Breast epithelium (tissue), 4 donors: ENCODE data around the gene ADORA2B. TPM values are rescaled to one million over a fixed set of nuclear protein-coding genes. Genes with fewer than 3 reads are reported as not detected.

Experiments used
- DNase-seq, 2 donors: peaks; one replicate each; pipeline ENCODE4 v3.0.0-alpha.2; 2019; ENCODE audit warnings: low spot score in 2 of 2
- H3K27ac ChIP-seq, 2 donors: fragments of 200-600 bp; sonication (generic) in 1 of 2; one replicate each; pipeline ENCODE4 v1.5.1; 2016 to 2019; ENCODE audit warnings: mild to moderate bottlenecking in 1 of 2
- H3K27me3 ChIP-seq, 2 donors: fragments of 200-600 bp; sonication (generic) in 1 of 2; one replicate each; pipeline versions ENCODE4 v1.5.1 to v1.6.0; 2017 to 2019; ENCODE audit warnings: control low read depth in 1 of 2, mild to moderate bottlenecking in 1 of 2
- H3K36me3 ChIP-seq: fragments of 200-600 bp; one replicate; pipeline ENCODE4 v1.5.1; 2019
- H3K4me1 ChIP-seq, 2 donors: fragments of 200-600 bp; sonication (generic); one replicate each; pipeline ENCODE4 v1.5.1; 2016 to 2019; ENCODE audit warnings: control low read depth in 1 of 2
- H3K4me3 ChIP-seq, 3 donors: fragments of 200-600 bp; sonication (generic); 1 replicate in 2 of 3; 2 replicates in 1 of 3; pipeline ENCODE4 v1.5.1; 2016 to 2019; ENCODE audit warnings: mild to moderate bottlenecking in 3 of 3, moderate library complexity in 2 of 3
- H3K9me3 ChIP-seq, 2 donors: fragments of 200-600 bp; sonication (generic) in 1 of 2; one replicate each; pipeline ENCODE4 v1.5.1; 2016 to 2019; ENCODE audit warnings: control low read depth in 1 of 2
- POLR2A ChIP-seq: fragments of 450-650 bp; IDR thresholded peaks from one replicate; pipeline ENCODE4 v1.6.1; 2016; ENCODE audit warnings: antibody characterized with exemption, mild to moderate bottlenecking, moderate library complexity
- POLR2AphosphoS5 ChIP-seq, 3 donors: sonication (generic); formaldehyde crosslinking; IDR thresholded peaks; one replicate each; pipeline ENCODE4 v1.6.1; 2017; ENCODE audit warnings: antibody characterized with exemption in 3 of 3
- intact Hi-C: fragments of 100-400 bp; cut with DNase I; formaldehyde crosslinking; loops from one replicate; pipeline ENCODE4 v1.15.1; 2023; ENCODE audit warnings: low total_unique reads
- total RNA-seq, 3 donors: library from RNA; depleted of rRNA; stranded (reverse); fragments of >200 nt; gene quantifications; one replicate each; pipeline ENCODE4 v1.1.0, GENCODE V29; 2016
- TF ChIP-seq, protein P1 (sequence below), 3 donors: fragments of 450-650 bp; IDR thresholded peaks; one replicate each; pipeline ENCODE4 v1.5.1; 2016 to 2017; ENCODE audit warnings: antibody characterized with exemption in 3 of 3, mild to moderate bottlenecking in 3 of 3, moderate library complexity in 3 of 3

The ADORA2B gene
- total RNA-seq, 3 donors from 2014 or later = 0.48 to 5.6 (median 4.9) TPM

DNA sequence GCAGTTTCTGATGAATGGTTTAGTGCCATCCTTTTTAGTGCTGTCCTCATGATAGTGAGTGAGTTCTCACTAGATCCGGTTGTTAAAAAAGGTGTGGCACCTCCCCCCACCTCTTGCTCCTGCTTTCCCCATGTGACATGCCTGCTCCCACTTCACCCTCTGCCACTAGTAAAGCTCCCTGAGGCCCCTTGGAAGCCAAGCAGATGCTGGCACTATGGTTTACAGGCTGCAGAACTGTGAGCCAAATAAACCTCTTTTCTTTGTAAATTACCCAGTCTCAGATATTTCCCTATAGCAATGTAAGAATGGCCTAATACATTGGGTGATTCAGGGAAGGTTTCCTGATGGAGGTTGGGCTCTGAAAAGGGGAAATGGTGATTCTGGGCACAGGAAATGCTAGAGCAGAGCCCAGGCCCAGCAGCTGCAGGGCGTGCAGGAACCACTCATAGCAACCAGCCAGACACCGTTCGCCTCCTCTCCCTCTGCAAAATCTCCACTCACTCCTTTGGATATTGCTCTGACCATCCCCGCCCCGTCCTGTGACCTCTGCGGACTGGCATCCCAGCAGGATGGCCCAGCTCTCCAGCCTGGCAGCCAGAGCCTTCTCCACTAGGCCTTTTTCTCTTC is 2.6 kb upstream of the ADORA2B start:
- TF ChIP-seq POLR2A (no peak), POLR2AphosphoS5 (IDR thresholded peaks at IDR 0.05) (no peak)
- TF ChIP-seq, protein P1, sequence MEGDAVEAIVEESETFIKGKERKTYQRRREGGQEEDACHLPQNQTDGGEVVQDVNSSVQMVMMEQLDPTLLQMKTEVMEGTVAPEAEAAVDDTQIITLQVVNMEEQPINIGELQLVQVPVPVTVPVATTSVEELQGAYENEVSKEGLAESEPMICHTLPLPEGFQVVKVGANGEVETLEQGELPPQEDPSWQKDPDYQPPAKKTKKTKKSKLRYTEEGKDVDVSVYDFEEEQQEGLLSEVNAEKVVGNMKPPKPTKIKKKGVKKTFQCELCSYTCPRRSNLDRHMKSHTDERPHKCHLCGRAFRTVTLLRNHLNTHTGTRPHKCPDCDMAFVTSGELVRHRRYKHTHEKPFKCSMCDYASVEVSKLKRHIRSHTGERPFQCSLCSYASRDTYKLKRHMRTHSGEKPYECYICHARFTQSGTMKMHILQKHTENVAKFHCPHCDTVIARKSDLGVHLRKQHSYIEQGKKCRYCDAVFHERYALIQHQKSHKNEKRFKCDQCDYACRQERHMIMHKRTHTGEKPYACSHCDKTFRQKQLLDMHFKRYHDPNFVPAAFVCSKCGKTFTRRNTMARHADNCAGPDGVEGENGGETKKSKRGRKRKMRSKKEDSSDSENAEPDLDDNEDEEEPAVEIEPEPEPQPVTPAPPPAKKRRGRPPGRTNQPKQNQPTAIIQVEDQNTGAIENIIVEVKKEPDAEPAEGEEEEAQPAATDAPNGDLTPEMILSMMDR (IDR thresholded peaks at IDR 0.05) = no peak
- Histone ChIP-seq H3K36me3 (no peaks in the 10 kb centered on the region), H3K9me3 (no peaks in the 10 kb centered on the region), H3K4me3 (no peak overlapping the region), H3K27me3 (no peaks in the 10 kb centered on the region), H3K4me1 (no peaks in the 10 kb centered on the region), H3K27ac (no peak overlapping the region)
- DNase-seq = no peak
- intact Hi-C loops = loop anchor here (2.0 kb wide), 1 partner anchor 38 kb away; no protein-coding TSS in a partner anchor

DNA sequence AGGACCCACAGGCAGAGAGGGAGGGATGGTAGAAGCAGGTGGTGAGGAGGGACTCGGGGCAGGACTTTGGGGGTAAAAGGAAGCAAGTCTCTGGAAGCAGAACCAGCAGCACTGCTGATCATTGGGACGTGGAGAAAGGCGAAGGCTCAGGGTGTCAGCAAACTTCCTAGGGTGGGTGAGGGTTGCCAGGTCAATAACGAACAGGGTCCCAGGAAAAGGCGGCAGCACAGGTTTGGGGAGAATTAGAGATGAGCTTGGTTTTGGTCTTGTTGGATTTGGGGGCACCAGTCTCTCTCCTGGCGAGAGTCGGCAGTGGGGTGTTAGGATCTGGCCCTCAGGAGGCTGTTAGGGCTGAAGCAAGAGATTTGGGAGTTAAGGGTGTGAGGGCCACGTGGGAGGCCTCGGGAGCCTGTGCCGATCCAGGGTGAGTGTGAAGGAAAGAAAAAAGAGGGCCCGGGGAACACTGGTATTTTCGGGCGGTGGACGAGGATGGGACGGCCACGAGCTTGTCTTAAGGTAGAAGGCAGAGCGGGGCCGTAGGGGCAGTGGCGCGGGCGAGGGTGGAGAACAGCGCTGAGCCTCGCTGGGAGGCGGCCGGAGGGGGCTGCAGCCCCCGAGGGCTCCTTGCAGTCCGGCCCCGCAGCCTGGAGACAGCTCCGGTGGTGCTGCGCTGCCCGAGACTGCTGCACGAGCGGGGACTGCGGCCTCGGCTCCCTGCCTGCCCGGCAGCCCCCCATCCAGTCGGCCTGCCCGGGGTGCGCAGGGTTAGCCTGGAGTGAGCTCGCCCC is 765 bp upstream of the ADORA2B start:
- no peaks in the 10 kb centered on the region for H3K4me1 ChIP-seq
- intact Hi-C loops = loop anchor here (2.0 kb wide), 1 partner anchor 39 kb away; no protein-coding TSS in a partner anchor
- peak overlapping the region; percentile 54 to 77 (median 57) for H3K4me3 ChIP-seq
- TF ChIP-seq POLR2A (no peak), POLR2AphosphoS5 (IDR thresholded peaks at IDR 0.05) (no peak)
- TF ChIP-seq, protein P1 (IDR thresholded peaks at IDR 0.05) = no peak
- H3K27me3 ChIP-seq = no peaks in the 10 kb centered on the region
- no peaks in the 10 kb centered on the region for H3K36me3 ChIP-seq
- no peaks in the 10 kb centered on the region for H3K9me3 ChIP-seq
- DNase-seq = no peak
- H3K27ac ChIP-seq = no peak overlapping the region

GRCh38 chr17:15945527-15946191 is 729 bp downstream of the ADORA2B start:
- Histone ChIP-seq H3K36me3 (no peaks in the 10 kb centered on the region), H3K27ac (no peak overlapping the region), H3K27me3 (no peaks in the 10 kb centered on the region), H3K4me3 (peak overlapping the region; percentile 54 to 77 (median 57)), H3K4me1 (no peaks in the 10 kb centered on the region), H3K9me3 (no peaks in the 10 kb centered on the region)
- DNase-seq = no peak
- TF ChIP-seq POLR2AphosphoS5 (IDR thresholded peaks at IDR 0.05) (no peak), POLR2A (no peak)
- TF ChIP-seq, protein P1 (IDR thresholded peaks at IDR 0.05) = no peak
- intact Hi-C loops = no loop called here

- no peaks in the 10 kb centered on the region for H3K27me3 ChIP-seq
- TF ChIP-seq, protein P1 (IDR thresholded peaks at IDR 0.05) = no peak
- no peak for TF ChIP-seq POLR2AphosphoS5 (IDR thresholded peaks at IDR 0.05)
- TF ChIP-seq POLR2A = no peak
- DNase-seq = no peak
- H3K4me3 ChIP-seq = no peak overlapping the region
- intact Hi-C loops = no loop called here
- H3K9me3 ChIP-seq = no peaks in the 10 kb centered on the region
- H3K27ac ChIP-seq = peak overlapping the region; percentile 29 to 48
- no peaks in the 10 kb centered on the region for H3K4me1 ChIP-seq
- H3K36me3 ChIP-seq = no peaks in the 10 kb centered on the region
Observed at GRCh38 chr17:15946611-15947120, 1.7 kb downstream of the ADORA2B start.
